ENCODE measurements around the gene GRIK4. TPM values are rescaled to one million over a fixed set of nuclear protein-coding genes. Genes with fewer than 3 reads are reported as not detected.

Gene GRIK4
- total and polyA plus RNA-seq, 2 donors (not counting 1 experiment from before 2014, with no cell fraction given): 0.12 to 0.27 TPM

- no peaks in the 10 kb centered on the region for H3K36me3 ChIP-seq (replicated peaks in 1 of 2; ENCODE audit: control extremely low read depth in 1 of 2, control insufficient read depth in 1 of 2, extremely low read depth in 1 of 2, insufficient read depth in 2 of 2, low read length in 1 of 2)
- Mint-ChIP-seq H3K9me3 (ENCODE audit: insufficient read depth) (no peaks in the 10 kb centered on the region), H3K27ac (no peak overlapping the region), H3K4me1 (no peaks in the 10 kb centered on the region), H3K4me3 (no peak overlapping the region), H3K27me3 (peaks cover 16% of the 10 kb centered on the region)
- no peak overlapping the region for H3K9ac ChIP-seq (ENCODE audit: low read length)
- no peak overlapping the region for H3K27ac ChIP-seq (ENCODE audit: low read length in 2 of 2)
- no peaks in the 10 kb centered on the region for H3K4me1 ChIP-seq (ENCODE audit: control insufficient read depth in 2 of 2, insufficient read depth in 2 of 2, low read length in 2 of 2)
- no peak for TF ChIP-seq EZH2 (IDR thresholded peaks at IDR 0.05; ENCODE audit: borderline replicate concordance, insufficient read depth, low read depth, low read length, poor library complexity, severe bottlenecking)
- TF ChIP-seq, protein P1, sequence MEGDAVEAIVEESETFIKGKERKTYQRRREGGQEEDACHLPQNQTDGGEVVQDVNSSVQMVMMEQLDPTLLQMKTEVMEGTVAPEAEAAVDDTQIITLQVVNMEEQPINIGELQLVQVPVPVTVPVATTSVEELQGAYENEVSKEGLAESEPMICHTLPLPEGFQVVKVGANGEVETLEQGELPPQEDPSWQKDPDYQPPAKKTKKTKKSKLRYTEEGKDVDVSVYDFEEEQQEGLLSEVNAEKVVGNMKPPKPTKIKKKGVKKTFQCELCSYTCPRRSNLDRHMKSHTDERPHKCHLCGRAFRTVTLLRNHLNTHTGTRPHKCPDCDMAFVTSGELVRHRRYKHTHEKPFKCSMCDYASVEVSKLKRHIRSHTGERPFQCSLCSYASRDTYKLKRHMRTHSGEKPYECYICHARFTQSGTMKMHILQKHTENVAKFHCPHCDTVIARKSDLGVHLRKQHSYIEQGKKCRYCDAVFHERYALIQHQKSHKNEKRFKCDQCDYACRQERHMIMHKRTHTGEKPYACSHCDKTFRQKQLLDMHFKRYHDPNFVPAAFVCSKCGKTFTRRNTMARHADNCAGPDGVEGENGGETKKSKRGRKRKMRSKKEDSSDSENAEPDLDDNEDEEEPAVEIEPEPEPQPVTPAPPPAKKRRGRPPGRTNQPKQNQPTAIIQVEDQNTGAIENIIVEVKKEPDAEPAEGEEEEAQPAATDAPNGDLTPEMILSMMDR (IDR thresholded peaks at IDR 0.05): no peak
- H3K4me2 ChIP-seq (replicated peaks; ENCODE audit: low read depth, low read length, poor library complexity, severe bottlenecking): no peak overlapping the region
- CTCF ChIA-PET: no interaction called here
- no peaks in the 10 kb centered on the region for H4K20me1 ChIP-seq (ENCODE audit: control insufficient read depth, insufficient read depth, low read length, poor library complexity, severe bottlenecking)
- intact Hi-C loops (cut with micrococcal nuclease): no loop called here
- H3K79me2 ChIP-seq (ENCODE audit: control insufficient read depth, insufficient read depth, low read length): no peaks in the 10 kb centered on the region
- no peak for DNase-seq
- H2AFZ ChIP-seq (ENCODE audit: insufficient read depth, low read depth, low read length, poor library complexity, severe bottlenecking): no peak overlapping the region
- H3K9me3 ChIP-seq (ENCODE audit: control extremely low read depth in 1 of 3, control insufficient read depth in 2 of 3, insufficient read depth in 1 of 3, low read length in 2 of 3): no peaks in the 10 kb centered on the region
- no peak for ATAC-seq (ENCODE audit: low read depth)
- WGBS (ENCODE audit: insufficient coverage): 96% methylated on average over 5 of the region's 5 CpGs
- POLR2A ChIA-PET: no interaction called here
- no peak overlapping the region for H3K4me3 ChIP-seq (ENCODE audit: control extremely low read depth in 1 of 5, extremely low read depth in 1 of 5, insufficient read depth in 1 of 5, low read depth in 2 of 5, low read length in 4 of 5)
- H3K27me3 ChIP-seq (replicated peaks in 1 of 4; ENCODE audit: control extremely low read depth in 1 of 4, control insufficient read depth in 3 of 4, insufficient read depth in 4 of 4, low read length in 3 of 4): peaks cover 0 to 9% (median 0%) of the 10 kb centered on the region in 4 experiments
Measured at GRCh38 chr11:120811731-120812130, 300.2 kb downstream of the GRIK4 start.

- Histone ChIP-seq H3K9ac (ENCODE audit: low read length) (no peak overlapping the region), H4K20me1 (ENCODE audit: control insufficient read depth, insufficient read depth, low read length, poor library complexity, severe bottlenecking) (no peaks in the 10 kb centered on the region), H3K36me3 (replicated peaks in 1 of 2; ENCODE audit: control extremely low read depth in 1 of 2, control insufficient read depth in 1 of 2, extremely low read depth in 1 of 2, insufficient read depth in 2 of 2, low read length in 1 of 2) (no peaks in the 10 kb centered on the region), H3K4me3 (ENCODE audit: control extremely low read depth in 1 of 5, extremely low read depth in 1 of 5, insufficient read depth in 1 of 5, low read depth in 2 of 5, low read length in 4 of 5) (no peak overlapping the region), H3K4me2 (replicated peaks; ENCODE audit: low read depth, low read length, poor library complexity, severe bottlenecking) (no peak overlapping the region), H3K27ac (ENCODE audit: low read length in 2 of 2) (no peak overlapping the region), H3K4me1 (ENCODE audit: control insufficient read depth in 2 of 2, insufficient read depth in 2 of 2, low read length in 2 of 2) (no peaks in the 10 kb centered on the region), H3K79me2 (ENCODE audit: control insufficient read depth, insufficient read depth, low read length) (no peaks in the 10 kb centered on the region), H3K9me3 (ENCODE audit: control extremely low read depth in 1 of 3, control insufficient read depth in 2 of 3, insufficient read depth in 1 of 3, low read length in 2 of 3) (no peaks in the 10 kb centered on the region), H2AFZ (ENCODE audit: insufficient read depth, low read depth, low read length, poor library complexity, severe bottlenecking) (no peak overlapping the region), H3K27me3 (replicated peaks in 1 of 4; ENCODE audit: control extremely low read depth in 1 of 4, control insufficient read depth in 3 of 4, insufficient read depth in 4 of 4, low read length in 3 of 4) (peaks cover 0 to 4% (median 0%) of the 10 kb centered on the region in 4 experiments)
- no peak for DNase-seq
- Mint-ChIP-seq H3K9me3 (ENCODE audit: insufficient read depth) (no peaks in the 10 kb centered on the region), H3K4me3 (no peak overlapping the region), H3K27me3 (peaks cover 28% of the 10 kb centered on the region), H3K27ac (no peak overlapping the region), H3K4me1 (no peaks in the 10 kb centered on the region)
- ChIA-PET CTCF (no interaction called here), POLR2A (no interaction called here)
- 81% methylated on average over 14 of the region's 21 CpGs for WGBS (ENCODE audit: insufficient coverage)
- ATAC-seq (ENCODE audit: low read depth): no peak
- TF ChIP-seq, protein P1 (IDR thresholded peaks at IDR 0.05): no peak
- TF ChIP-seq EZH2 (IDR thresholded peaks at IDR 0.05; ENCODE audit: borderline replicate concordance, insufficient read depth, low read depth, low read length, poor library complexity, severe bottlenecking): no peak
- intact Hi-C loops (cut with micrococcal nuclease): no loop called here
Measured at GRCh38 chr11:120814531-120815318, 303.2 kb downstream of the GRIK4 start.
